Thyroid gland (tissue), 4 donors: Measurements from ENCODE around the gene TSPAN6.

Experiments used
- POLR2A ChIP-seq, 2 donors: fragments of 450-650 bp; IDR thresholded peaks; one replicate each; pipeline ENCODE4 v1.6.1; 2017; ENCODE audit warnings: antibody characterized with exemption in 2 of 2, mild to moderate bottlenecking in 2 of 2, moderate library complexity in 1 of 2
- TF ChIP-seq, protein P1 (sequence below), 6 experiments: fragments of 200-600 bp in 3 of 6; fragments of 450-650 bp in 3 of 6; sonication (generic) in 3 of 6; IDR thresholded peaks; one replicate each; pipeline ENCODE4 v1.5.1; 2016 to 2019; ENCODE audit warnings: antibody characterized with exemption in 6 of 6, mild to moderate bottlenecking in 2 of 6, inconsistent platforms in 1 of 6, moderate library complexity in 1 of 6

- no peak for TF ChIP-seq POLR2A (IDR thresholded peaks at IDR 0.05)
- TF ChIP-seq, protein P1, sequence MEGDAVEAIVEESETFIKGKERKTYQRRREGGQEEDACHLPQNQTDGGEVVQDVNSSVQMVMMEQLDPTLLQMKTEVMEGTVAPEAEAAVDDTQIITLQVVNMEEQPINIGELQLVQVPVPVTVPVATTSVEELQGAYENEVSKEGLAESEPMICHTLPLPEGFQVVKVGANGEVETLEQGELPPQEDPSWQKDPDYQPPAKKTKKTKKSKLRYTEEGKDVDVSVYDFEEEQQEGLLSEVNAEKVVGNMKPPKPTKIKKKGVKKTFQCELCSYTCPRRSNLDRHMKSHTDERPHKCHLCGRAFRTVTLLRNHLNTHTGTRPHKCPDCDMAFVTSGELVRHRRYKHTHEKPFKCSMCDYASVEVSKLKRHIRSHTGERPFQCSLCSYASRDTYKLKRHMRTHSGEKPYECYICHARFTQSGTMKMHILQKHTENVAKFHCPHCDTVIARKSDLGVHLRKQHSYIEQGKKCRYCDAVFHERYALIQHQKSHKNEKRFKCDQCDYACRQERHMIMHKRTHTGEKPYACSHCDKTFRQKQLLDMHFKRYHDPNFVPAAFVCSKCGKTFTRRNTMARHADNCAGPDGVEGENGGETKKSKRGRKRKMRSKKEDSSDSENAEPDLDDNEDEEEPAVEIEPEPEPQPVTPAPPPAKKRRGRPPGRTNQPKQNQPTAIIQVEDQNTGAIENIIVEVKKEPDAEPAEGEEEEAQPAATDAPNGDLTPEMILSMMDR (IDR thresholded peaks at IDR 0.05) = no peak
Observed at GRCh38 chrX:100662796-100663195, 26.2 kb upstream of the TSPAN6 start.
